Posterior vena cava (tissue), 2 donors: ENCODE results near the gene RPL27A. TPM values are rescaled to one million over a fixed set of nuclear protein-coding genes. Genes with fewer than 3 reads are reported as not detected.
A peak's percentile ranks its signal among the peaks of the same experiment; 100 is the strongest.

ENCODE experiments used
- DNase-seq: peaks from one replicate; pipeline ENCODE4 v3.0.0-alpha.2; 2020; ENCODE audit warnings: low spot score
- intact Hi-C, 2 donors: fragments of 100-400 bp; cut with DNase I; formaldehyde crosslinking; loops; one replicate each; pipeline versions ENCODE4 v1.14.1 to v1.14.2; 2022 to 2023
- total RNA-seq, 2 donors: library from RNA; stranded (reverse); fragmentation: NEBNext Ultra II Directional; extraction: Animal tissue kit (Norgen Biotek cat#: 25700); gene quantifications; one replicate each; pipeline ENCODE4 v1.2.1, GENCODE V29; 2021
- donor health status: DM: yes; HTN: yes; CAD: no.
- donor health status: DM: yes; HTN: yes; CAD: no.

The RPL27A gene
- total RNA-seq, 2 donors from 2014 or later: 610 to 698 TPM

GRCh38 chr11:8693555-8693954, 11.0 kb downstream of the RPL27A start:
- DNase-seq: no peak
- intact Hi-C loops: no loop called here

- intact Hi-C loops: no loop called here
- no peak for DNase-seq
Measured at GRCh38 chr11:8694137-8694536, 11.5 kb downstream of the RPL27A start.

DNA sequence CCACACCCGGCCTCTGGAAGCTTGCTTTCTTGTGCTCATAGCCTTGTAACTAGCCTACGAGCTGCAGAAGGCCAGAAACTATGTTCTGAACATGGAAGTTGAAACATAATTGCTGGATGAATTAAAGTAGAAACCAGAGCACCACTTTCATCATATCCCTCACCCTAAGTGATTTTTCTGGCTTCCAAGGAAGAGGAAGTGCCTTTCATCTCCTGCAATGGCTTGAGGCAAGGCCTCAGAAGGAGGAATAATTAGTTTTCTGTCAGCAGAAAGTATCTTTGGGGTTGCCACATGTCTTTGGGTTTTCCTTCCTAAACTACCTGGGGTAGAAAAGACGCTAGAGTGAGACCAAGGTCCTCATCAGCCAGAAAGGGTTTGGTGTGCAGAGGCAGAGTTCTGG, 14.5 kb downstream of the RPL27A start:
- DNase-seq: no peak
- intact Hi-C loops: no loop called here

DNA sequence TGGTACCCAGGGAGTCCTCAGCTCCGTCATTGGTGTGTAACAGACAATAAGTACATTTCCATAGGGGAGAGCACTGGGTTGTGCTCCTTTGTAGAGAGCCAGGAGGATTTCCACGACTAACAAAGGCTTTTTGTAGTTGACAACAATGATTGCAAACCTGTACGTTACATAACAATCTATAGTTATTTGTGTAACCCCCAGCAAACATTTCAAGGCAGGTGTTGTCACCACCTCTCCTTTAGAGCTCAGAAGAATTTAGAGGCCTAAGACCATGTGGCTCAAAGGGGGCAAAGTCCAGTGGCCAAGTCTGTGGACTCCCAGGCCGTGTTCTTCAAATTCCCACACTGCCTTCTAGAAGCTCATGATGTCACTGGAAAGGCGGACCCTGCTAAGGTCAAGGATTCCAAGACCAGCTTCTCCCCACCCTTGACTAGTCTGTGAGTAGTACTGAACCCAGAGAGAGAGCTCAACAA, 15.8 kb downstream of the RPL27A start:
- intact Hi-C loops: no loop called here
- peak; percentile 20 for DNase-seq

- peak; percentile 62 for DNase-seq
- intact Hi-C loops: no loop called here
Measured at GRCh38 chr11:8698917-8699441, 16.4 kb downstream of the RPL27A start.

DNA sequence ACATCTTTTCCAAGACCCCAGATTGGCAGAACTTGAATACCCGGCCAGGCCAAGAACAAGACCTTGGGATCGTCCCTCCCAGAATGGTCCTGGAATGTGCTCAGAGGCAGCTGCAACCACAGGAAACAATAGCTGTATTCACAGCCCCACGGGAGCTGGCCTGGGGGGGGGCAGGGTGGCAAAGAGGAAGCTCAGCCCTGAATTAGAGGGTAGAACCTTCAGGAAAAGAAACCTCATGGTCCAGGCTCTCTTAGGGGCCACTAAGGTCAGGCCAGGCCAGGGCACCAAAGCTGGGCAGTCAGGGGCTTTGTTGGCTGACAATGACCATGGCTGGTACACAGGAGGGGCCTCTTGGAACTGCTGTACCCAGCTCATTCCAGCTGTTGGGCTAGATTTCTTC, 17.3 kb downstream of the RPL27A start:
- peak; percentile 82 for DNase-seq
- intact Hi-C loops: loop anchor here in 1 of 2 donors (5.0 kb wide), 1 partner anchor 112 kb away; a partner anchor contains a TSS

GRCh38 chr11:8701891-8702597, 19.5 kb downstream of the RPL27A start:
- intact Hi-C loops: loop anchor here in 1 of 2 donors (5.0 kb wide), 1 partner anchor 110 kb away; a partner anchor contains a TSS
- peak; percentile 56 for DNase-seq

- intact Hi-C loops: loop anchor here in 1 of 2 donors (5.0 kb wide), 1 partner anchor 110 kb away; a partner anchor contains a TSS
- peak; percentile 62 for DNase-seq
Measured at GRCh38 chr11:8702598-8702915, 20.0 kb downstream of the RPL27A start.

DNA sequence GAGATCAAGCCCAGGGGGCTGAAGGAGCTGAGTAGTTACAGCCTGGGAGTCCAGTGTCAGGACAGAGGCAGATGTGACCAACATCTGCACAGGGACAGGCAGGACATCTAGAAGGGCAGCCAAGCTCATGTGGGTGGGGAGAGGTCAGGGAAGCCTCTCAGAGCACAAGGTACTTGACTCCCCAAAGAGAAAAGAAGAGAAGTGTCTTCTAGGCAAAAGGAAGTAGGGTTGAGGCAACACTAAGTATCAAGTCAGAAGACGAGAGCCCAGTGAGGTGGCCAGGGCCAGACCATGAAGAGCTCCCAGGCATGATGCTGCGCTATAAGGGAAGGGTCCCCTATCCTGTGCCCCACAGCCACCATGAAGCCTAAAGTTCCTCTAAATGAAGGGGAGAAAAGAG, 21.5 kb downstream of the RPL27A start:
- intact Hi-C loops: loop anchor here in 1 of 2 donors (5.0 kb wide), 1 partner anchor 108 kb away; a partner anchor contains a TSS
- no peak for DNase-seq

DNA sequence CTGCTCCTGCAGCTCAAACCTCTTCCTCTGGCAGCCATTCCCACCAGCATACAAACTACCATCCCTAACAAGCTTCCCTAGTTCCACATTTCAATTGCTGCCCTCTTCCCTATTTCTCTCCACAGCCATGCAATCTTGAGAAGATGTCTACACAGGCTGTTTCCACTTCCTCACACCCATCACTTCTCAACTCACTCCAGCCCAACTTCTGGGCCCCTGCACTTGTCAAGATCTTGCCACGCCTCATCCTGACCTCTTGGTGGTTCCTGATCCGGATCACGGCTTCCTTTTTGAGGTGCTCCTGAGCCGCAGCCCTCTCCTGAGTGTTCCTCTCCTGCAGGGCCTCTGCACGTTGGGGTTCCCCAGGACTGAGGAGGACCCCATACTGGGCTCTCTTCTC, 22.6 kb downstream of the RPL27A start:
- intact Hi-C loops: loop anchor here in 1 of 2 donors (5.0 kb wide), 1 partner anchor 62 kb away; no protein-coding TSS in a partner anchor
- no peak for DNase-seq

DNA sequence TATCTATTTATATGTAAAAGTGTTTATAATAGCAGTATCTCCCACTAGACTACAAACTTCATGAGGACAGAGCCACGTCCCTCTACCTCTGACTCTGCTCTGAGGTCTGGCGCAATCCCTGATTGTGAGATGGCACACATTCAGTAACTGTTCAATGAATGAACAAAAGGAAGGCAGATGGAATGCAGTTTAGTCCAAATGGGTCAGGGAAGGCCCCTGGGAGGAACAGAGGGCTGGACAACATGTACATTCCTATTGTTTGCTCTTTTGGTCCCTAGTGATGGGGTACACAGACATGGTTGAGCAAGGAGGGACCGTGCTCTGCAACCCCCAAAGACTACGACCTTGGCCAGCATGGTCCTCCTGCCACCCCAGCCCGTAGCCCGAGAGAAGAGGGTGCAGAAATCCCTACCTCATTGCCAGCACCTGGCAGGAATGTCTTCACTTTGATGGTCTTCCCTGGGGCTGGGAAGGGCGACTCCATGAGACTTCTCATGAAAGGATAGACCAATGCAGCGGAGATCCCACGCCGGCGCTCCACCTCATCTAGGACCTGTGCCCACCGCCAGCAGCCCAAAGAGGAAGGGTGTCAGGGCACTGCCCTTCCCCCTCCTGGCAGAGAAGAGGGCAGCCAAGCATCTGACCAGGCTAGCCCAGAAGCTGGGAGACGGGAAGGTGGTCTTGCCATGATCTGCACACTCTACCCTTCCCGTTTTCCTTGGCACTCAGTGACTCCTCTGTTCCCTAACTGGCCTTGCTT, 24.3 kb downstream of the RPL27A start:
- intact Hi-C loops: loop anchor here in 1 of 2 donors (5.0 kb wide), 1 partner anchor 60 kb away; no protein-coding TSS in a partner anchor
- DNase-seq: no peak

- DNase-seq: no peak
- intact Hi-C loops: loop anchor here in 1 of 2 donors (5.0 kb wide), 1 partner anchor 60 kb away; no protein-coding TSS in a partner anchor
Measured at GRCh38 chr11:8707541-8708191, 25.1 kb downstream of the RPL27A start.

- peak; percentile 97 for DNase-seq
- intact Hi-C loops: loop anchor here in 1 of 2 donors (5.0 kb wide), 1 partner anchor 58 kb away; no protein-coding TSS in a partner anchor
Measured at GRCh38 chr11:8709002-8709672, 26.5 kb downstream of the RPL27A start.

GRCh38 chr11:8709777-8710176, 27.2 kb downstream of the RPL27A start:
- intact Hi-C loops: loop anchor here in 1 of 2 donors (5.0 kb wide), 1 partner anchor 58 kb away; no protein-coding TSS in a partner anchor
- no peak for DNase-seq

GRCh38 chr11:8711895-8712442, 29.4 kb downstream of the RPL27A start:
- intact Hi-C loops: no loop called here
- DNase-seq: no peak

- DNase-seq: no peak
- intact Hi-C loops: no loop called here
Measured at GRCh38 chr11:8712506-8712905, 29.9 kb downstream of the RPL27A start.

- no peak for DNase-seq
- intact Hi-C loops: no loop called here
Measured at GRCh38 chr11:8713760-8714454, 31.3 kb downstream of the RPL27A start.

- DNase-seq: no peak
- intact Hi-C loops: no loop called here
Measured at GRCh38 chr11:8714622-8715225, 32.1 kb downstream of the RPL27A start.
